ENCODE results near the gene KIF17.

KIF17 gene

GRCh38 chr1:20657024-20657423, 60.8 kb downstream of the KIF17 start:
- DNase-seq = no peak

- DNase-seq = no peak
Observed at GRCh38 chr1:20654104-20654690, 63.6 kb downstream of the KIF17 start.

- no peak for DNase-seq
Observed at GRCh38 chr1:20652300-20652699, 65.5 kb downstream of the KIF17 start.

- no peak for DNase-seq
Observed at GRCh38 chr1:20648946-20649345, 68.9 kb downstream of the KIF17 start.

GRCh38 chr1:20648438-20648837, 69.4 kb downstream of the KIF17 start:
- DNase-seq = no peak

GRCh38 chr1:20645414-20645813, 72.4 kb downstream of the KIF17 start:
- DNase-seq = no peak

GRCh38 chr1:20644416-20644815, 73.4 kb downstream of the KIF17 start:
- DNase-seq = no peak

- no peak for DNase-seq
Observed at GRCh38 chr1:20643080-20643479, 74.7 kb downstream of the KIF17 start.

- no peak for DNase-seq
Observed at GRCh38 chr1:20641975-20642374, 75.8 kb downstream of the KIF17 start.

- no peak for DNase-seq
Observed at GRCh38 chr1:20640183-20640597, 77.6 kb downstream of the KIF17 start.

GRCh38 chr1:20636785-20637347, 80.9 kb downstream of the KIF17 start:
- no peak for DNase-seq

GRCh38 chr1:20634594-20635084, 83.2 kb downstream of the KIF17 start:
- peak; percentile 28 for DNase-seq

- DNase-seq = no peak
Observed at GRCh38 chr1:20634065-20634593, 83.7 kb downstream of the KIF17 start.

- peak; percentile 61 for DNase-seq
Observed at GRCh38 chr1:20633190-20634064, 84.4 kb downstream of the KIF17 start, which contains the start of gene PINK1. Gene PINK1, plus strand, starts transcription at chr1:20633458. Its CDS starts 91 bp downstream, at chr1:20633549.

GRCh38 chr1:20632386-20632785, 85.4 kb downstream of the KIF17 start:
- no peak for DNase-seq

- DNase-seq = no peak
Observed at GRCh38 chr1:20630729-20631128, 87.1 kb downstream of the KIF17 start.

- no peak for DNase-seq
Observed at GRCh38 chr1:20626524-20626923, 91.3 kb downstream of the KIF17 start.

- no peak for DNase-seq
Observed at GRCh38 chr1:20626098-20626427, 91.7 kb downstream of the KIF17 start.

GRCh38 chr1:20625176-20626097, 92.4 kb downstream of the KIF17 start:
- no peak for DNase-seq

- DNase-seq = no peak
Observed at GRCh38 chr1:20624709-20625108, 93.1 kb downstream of the KIF17 start.

GRCh38 chr1:20621012-20621411, 96.8 kb downstream of the KIF17 start:
- no peak for DNase-seq

- no peak for DNase-seq
Observed at GRCh38 chr1:20619999-20620398, 97.8 kb downstream of the KIF17 start.

GRCh38 chr1:20618550-20618949, 99.3 kb downstream of the KIF17 start:
- no peak for DNase-seq

Data from NCI-H2107 (cell line).